IMR-90 (cell line): Measurements from ENCODE around the gene NUP98. TPM values are rescaled to one million over a fixed set of nuclear protein-coding genes. Genes with fewer than 3 reads are reported as not detected.

ENCODE experiments used
- ATAC-seq: fragments of 200-7000 bp; cut with Tn5 transposase; 2 replicates; pipeline ENCODE4 v1.9.1; 2020; ENCODE audit warnings: low read depth, mild to moderate bottlenecking, moderate library complexity
- BruUV-seq: library from RNA; stranded (reverse); fragments of 400-500 nt; replicated peaks from 2 replicates; lab custom pipeline; 2021; lab: Mats Ljungman, UMichigan
- CTCF ChIA-PET: fragments of 300-600 bp; formaldehyde crosslinking; extraction: SDS; loops from one replicate; lab custom pipeline; 2021; ENCODE audit warnings: antibody characterized with exemption; lab: Yijun Ruan, JAX
- POLR2A ChIA-PET: fragments of 300-600 bp; sonication (Branson Sonifier 250); formaldehyde crosslinking; loops from one replicate; lab custom pipeline; 2022; ENCODE audit warnings: antibody characterized with exemption; ENCODE audit not compliant: unreplicated experiment; lab: Charles Lee
- DNase-seq: peaks from one replicate; pipeline ENCODE4 v3.0.0; 2013
- H2AFZ ChIP-seq: replicated peaks from 2 replicates; pipeline ENCODE3; 2013; ENCODE audit warnings: low read length, mild to moderate bottlenecking; ENCODE audit not compliant: poor library complexity
- H2AK5ac ChIP-seq: 2 replicates; pipeline ENCODE4 v1.6.1; 2013; ENCODE audit warnings: low read depth, low read length, inconsistent platforms
- H2AK9ac ChIP-seq: replicated peaks from 2 replicates; pipeline ENCODE3; 2013; ENCODE audit warnings: mild to moderate bottlenecking, low read depth, low read length, moderate library complexity; ENCODE audit not compliant: poor library complexity
- H2BK120ac ChIP-seq: 2 replicates; pipeline ENCODE4 v1.6.1; 2013; ENCODE audit warnings: low read depth, low read length, inconsistent platforms
- H2BK15ac ChIP-seq: 3 replicates; pipeline ENCODE4 v1.6.1; 2013; ENCODE audit warnings: low read depth, low read length, inconsistent platforms
- H2BK20ac ChIP-seq: 2 replicates; pipeline ENCODE4 v1.6.1; 2013; ENCODE audit warnings: low read depth, mild to moderate bottlenecking, inconsistent platforms, low read length, moderate library complexity
- H2BK5ac ChIP-seq: 2 replicates; pipeline ENCODE4 v1.6.1; 2013; ENCODE audit warnings: mild to moderate bottlenecking, low read depth, low read length, inconsistent platforms; ENCODE audit not compliant: poor library complexity, severe bottlenecking
- H3K14ac ChIP-seq: replicated peaks from 2 replicates; pipeline ENCODE4 v1.6.1; 2013; ENCODE audit warnings: low read depth, low read length, inconsistent platforms
- H3K18ac ChIP-seq: 2 replicates; pipeline ENCODE4 v1.6.1; 2013; ENCODE audit warnings: low read depth, low read length, control low read depth
- H3K23ac ChIP-seq: 2 replicates; pipeline ENCODE4 v1.6.1; 2013; ENCODE audit warnings: low read depth, low read length, inconsistent platforms
- H3K27ac ChIP-seq: 2 replicates; pipeline ENCODE4 v1.5.1; 2013; ENCODE audit warnings: mild to moderate bottlenecking, control low read depth, low read length; ENCODE audit not compliant: insufficient read depth
- H3K27me3 ChIP-seq: 2 replicates; pipeline ENCODE4 v1.6.1; 2013; ENCODE audit warnings: low read length; ENCODE audit not compliant: control insufficient read depth, insufficient read depth
- H3K36me3 ChIP-seq: 2 replicates; pipeline ENCODE4 v1.6.1; 2013; ENCODE audit warnings: low read length, mixed read lengths; ENCODE audit not compliant: control insufficient read depth, insufficient read depth
- H3K4ac ChIP-seq: 2 replicates; pipeline ENCODE4 v1.6.1; 2013; ENCODE audit warnings: low read depth, low read length, inconsistent platforms
- H3K4me1 ChIP-seq: 2 replicates; pipeline ENCODE4 v1.6.1; 2013; ENCODE audit warnings: low read length, mixed read lengths; ENCODE audit not compliant: control insufficient read depth, insufficient read depth
- H3K4me2 ChIP-seq: 2 replicates; pipeline ENCODE4 v1.6.1; 2013; ENCODE audit warnings: low read depth, mild to moderate bottlenecking, control low read depth, low read length, moderate library complexity
- H3K4me3 ChIP-seq: 2 replicates; pipeline ENCODE4 v1.5.1; 2013; ENCODE audit warnings: low read depth, mild to moderate bottlenecking, control low read depth, low read length, moderate library complexity; ENCODE audit not compliant: insufficient read depth
- H3K56ac ChIP-seq: 2 replicates; pipeline ENCODE4 v1.6.1; 2013; ENCODE audit warnings: low read length, inconsistent platforms; ENCODE audit not compliant: insufficient read depth; ENCODE audit errors: extremely low read depth
- H3K79me1 ChIP-seq, 2 experiments: 2 replicates each; pipeline ENCODE4 v1.6.1; 2013; ENCODE audit warnings: low read length in 2 of 2, inconsistent platforms in 1 of 2, low read depth in 1 of 2
- H3K9ac ChIP-seq: 2 replicates; pipeline ENCODE4 v1.6.1; 2013; ENCODE audit warnings: low read depth, low read length, control low read depth
- H3K9me1 ChIP-seq: 2 replicates; pipeline ENCODE4 v1.6.1; 2013; ENCODE audit warnings: low read length, inconsistent platforms; ENCODE audit not compliant: insufficient read depth
- H3K9me3 ChIP-seq: 2 replicates; pipeline ENCODE4 v1.6.1; 2013; ENCODE audit warnings: low read length; ENCODE audit not compliant: control insufficient read depth, insufficient read depth
- H4K20me1 ChIP-seq: 2 replicates; pipeline ENCODE4 v1.6.1; 2013; ENCODE audit warnings: low read length, inconsistent platforms; ENCODE audit not compliant: insufficient read depth
- H4K5ac ChIP-seq: 2 replicates; pipeline ENCODE4 v1.6.1; 2013; ENCODE audit warnings: mild to moderate bottlenecking, low read depth, low read length, control low read depth
- H4K8ac ChIP-seq, 2 experiments: 2 replicates each; pipeline ENCODE4 v1.6.1; 2013; ENCODE audit warnings: low read depth in 2 of 2, low read length in 2 of 2, control low read depth in 1 of 2, inconsistent platforms in 1 of 2
- H4K91ac ChIP-seq: 2 replicates; pipeline ENCODE4 v1.6.1; 2013; ENCODE audit warnings: low read depth, low read length, inconsistent platforms; ENCODE audit not compliant: insufficient read depth
- CHD1 ChIP-seq: IDR thresholded peaks from 2 replicates; pipeline ENCODE4 v1.6.1; 2012; ENCODE audit warnings: low read depth, low read length, improper control_type of control experiment
- CTCF ChIP-seq: conservative IDR thresholded peaks from 2 replicates; pipeline ENCODE4 v1.5.1; 2012; ENCODE audit warnings: mild to moderate bottlenecking, low read depth, low read length, improper control_type of control experiment
- FOS ChIP-seq: fragments of 150-350 bp; IDR thresholded peaks from 2 replicates; pipeline ENCODE4 v1.6.1; 2016; ENCODE audit warnings: low read depth, low read length
- MAFK ChIP-seq: IDR thresholded peaks from 2 replicates; pipeline ENCODE4 v1.6.1; 2012; ENCODE audit warnings: low read depth, low read length, improper control_type of control experiment
- MXI1 ChIP-seq: IDR thresholded peaks from 2 replicates; pipeline ENCODE4 v1.6.1; 2012; ENCODE audit warnings: low read depth, mild to moderate bottlenecking, low read length, moderate library complexity, borderline replicate concordance
- NFE2L2 ChIP-seq: fragments of 150-350 bp; IDR thresholded peaks from 2 replicates; pipeline ENCODE4 v1.6.1; 2016; ENCODE audit warnings: low read depth, mild to moderate bottlenecking, low read length
- POLR2A ChIP-seq: IDR thresholded peaks from 2 replicates; pipeline ENCODE4 v1.6.1; 2012; ENCODE audit warnings: mild to moderate bottlenecking, low read depth, low read length
- RCOR1 ChIP-seq: IDR thresholded peaks from 2 replicates; pipeline ENCODE4 v1.6.1; 2012; ENCODE audit warnings: mild to moderate bottlenecking, low read length, improper control_type of control experiment; ENCODE audit not compliant: insufficient replicate concordance
- SMC3 ChIP-seq: fragments of 150-350 bp; IDR thresholded peaks from 2 replicates; pipeline ENCODE4 v1.6.1; 2016; ENCODE audit warnings: low read depth, mild to moderate bottlenecking, antibody characterized with exemption, low read length, moderate library complexity
- dilution Hi-C: fragments of 300-500 bp; cut with HindIII; formaldehyde crosslinking; loops from one replicate; pipeline ENCODE4 v1.14.3; 2018; ENCODE audit warnings: low sequenced_read_pairs; ENCODE audit not compliant: unreplicated experiment
- in situ Hi-C: fragments of 300-500 bp; cut with MboI; formaldehyde crosslinking; loops from 3 replicates; pipeline ENCODE4 v1.14.3; 2019; ENCODE audit warnings: low sequenced_read_pairs, inconsistent platforms, mixed read lengths
- intact Hi-C: fragments of 100-400 bp; cut with micrococcal nuclease; formaldehyde crosslinking; loops from 2 replicates; pipeline ENCODE4 v1.10.0; 2022
- polyA plus RNA-seq, 3 experiments: library from polyadenylated mRNA; depleted of rRNA; stranded (reverse); fragments of >200 nt; gene quantifications; 2 replicates each; pipeline ENCODE4 v1.2.3, GENCODE V29; 2012; ENCODE audit warnings: low replicate concordance in 1 of 3
- total RNA-seq: library from RNA; depleted of rRNA; stranded (reverse); fragments of >200 nt; gene quantifications from 2 replicates; pipeline ENCODE4 v1.2.3, GENCODE V29; 2012
- TF ChIP-seq, protein P1 (sequence below): fragments of 150-350 bp; IDR thresholded peaks from 2 replicates; pipeline ENCODE4 v1.6.1; 2017; ENCODE audit warnings: mild to moderate bottlenecking, antibody characterized with exemption, low read length, low read depth

NUP98 gene
- total and polyA plus RNA-seq, 2 of the 4 experiments (the other 2 are of a cell fraction) = 103 to 138 TPM

DNA sequence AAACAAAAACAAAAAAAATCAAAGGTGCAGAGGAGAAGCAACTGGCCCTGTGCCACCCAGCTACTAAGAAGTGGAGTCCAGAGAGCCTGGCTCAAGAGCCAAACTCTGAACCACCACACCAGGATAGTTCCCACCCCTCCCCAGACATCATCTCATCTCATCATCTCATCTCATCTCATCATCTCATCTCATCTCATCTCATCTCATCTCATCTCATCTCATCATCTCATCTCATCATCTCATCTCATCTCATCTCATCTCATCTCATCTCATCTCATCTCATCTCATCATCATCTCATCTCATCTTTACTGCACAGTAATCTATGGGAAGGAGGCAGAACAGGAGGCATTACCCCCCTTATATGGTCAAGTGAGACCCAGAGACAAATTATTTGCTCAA is 134.5 kb downstream of the NUP98 start:
- H3K4me2 ChIP-seq = no peak overlapping the region
- DNase-seq (no peak), ATAC-seq (no peak)
- in situ Hi-C loops (no loop called here), dilution Hi-C loops (no loop called here), intact Hi-C loops (no loop called here)
- no peaks in the 10 kb centered on the region for H3K79me1 ChIP-seq
- H3K9me3 ChIP-seq = no peaks in the 10 kb centered on the region
- H3K27ac ChIP-seq = no peak overlapping the region
- no peaks in the 10 kb centered on the region for H3K9me1 ChIP-seq
- H3K56ac ChIP-seq = no peak overlapping the region
- H2BK15ac ChIP-seq = no peak overlapping the region
- H3K36me3 ChIP-seq = peaks cover 17% of the 10 kb centered on the region
- ChIA-PET CTCF (no interaction called here), POLR2A (no interaction called here)
- H3K14ac ChIP-seq = no peak overlapping the region
- H4K5ac ChIP-seq = no peak overlapping the region
- no peak for TF ChIP-seq CTCF
- TF ChIP-seq RCOR1 = no peak
- TF ChIP-seq NFE2L2 = no peak
- TF ChIP-seq, protein P1, sequence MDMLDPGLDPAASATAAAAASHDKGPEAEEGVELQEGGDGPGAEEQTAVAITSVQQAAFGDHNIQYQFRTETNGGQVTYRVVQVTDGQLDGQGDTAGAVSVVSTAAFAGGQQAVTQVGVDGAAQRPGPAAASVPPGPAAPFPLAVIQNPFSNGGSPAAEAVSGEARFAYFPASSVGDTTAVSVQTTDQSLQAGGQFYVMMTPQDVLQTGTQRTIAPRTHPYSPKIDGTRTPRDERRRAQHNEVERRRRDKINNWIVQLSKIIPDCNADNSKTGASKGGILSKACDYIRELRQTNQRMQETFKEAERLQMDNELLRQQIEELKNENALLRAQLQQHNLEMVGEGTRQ = no peak
- no peak for TF ChIP-seq FOS
- TF ChIP-seq SMC3 = no peak
- no peak for TF ChIP-seq POLR2A
- no peak for TF ChIP-seq MXI1
- no peak for TF ChIP-seq MAFK
- no peak for TF ChIP-seq CHD1
- H2BK5ac ChIP-seq = no peak overlapping the region
- H3K18ac ChIP-seq = no peak overlapping the region
- H3K4me1 ChIP-seq = no peaks in the 10 kb centered on the region
- H4K91ac ChIP-seq = no peak overlapping the region
- H3K9ac ChIP-seq = no peak overlapping the region
- H4K20me1 ChIP-seq = no peaks in the 10 kb centered on the region
- H3K27me3 ChIP-seq = peaks cover 6% of the 10 kb centered on the region; the same call in 1 of the 2 replicates
- H4K8ac ChIP-seq = no peak overlapping the region
- H2AK5ac ChIP-seq = no peak overlapping the region
- no peak overlapping the region for H3K4ac ChIP-seq
- no peak overlapping the region for H3K4me3 ChIP-seq
- H3K23ac ChIP-seq = no peak overlapping the region
- BruUV-seq = no TSS peak
- H2AK9ac ChIP-seq = no peak overlapping the region
- H2AFZ ChIP-seq = no peak overlapping the region
- H2BK120ac ChIP-seq = no peak overlapping the region
- H2BK20ac ChIP-seq = no peak overlapping the region
